Activated CD4-positive, alpha-beta memory T cell treated with anti-CD3 and anti-CD28 coated beads, Interleukin-2, amount 10 ng/mL, durations not matched to agents 7 days and 5 days (primary cell): ENCODE measurements around the gene FCSK. TPM values are rescaled to one million over a fixed set of nuclear protein-coding genes. Genes with fewer than 3 reads are reported as not detected.

Experiments used
- CTCF ChIA-PET: fragments of 350-600 bp; sonication (Branson Sonifier 250); formaldehyde crosslinking; loops from one replicate; lab custom pipeline; 2021; ENCODE audit warnings: antibody characterized with exemption, inconsistent platforms; lab: Charles Lee
- POLR2A ChIA-PET: fragments of 350-600 bp; sonication (Branson Sonifier 250); formaldehyde crosslinking; loops from one replicate; lab custom pipeline; 2021; ENCODE audit warnings: antibody characterized with exemption; lab: Charles Lee
- DNase-seq: peaks from one replicate; pipeline ENCODE4 v3.0.0-alpha.2; 2020
- H3K27ac Mint-ChIP-seq: one replicate; pipeline ENCODE4 v1.8.0; 2021; ENCODE audit warnings: mild to moderate bottlenecking, mixed read lengths
- H3K27me3 Mint-ChIP-seq: one replicate; pipeline ENCODE4 v1.8.0; 2021; ENCODE audit warnings: mixed read lengths
- H3K36me3 Mint-ChIP-seq: one replicate; pipeline ENCODE4 v1.8.0; 2021; ENCODE audit warnings: low read depth, mixed read lengths
- H3K4me1 Mint-ChIP-seq: one replicate; pipeline ENCODE4 v1.8.0; 2021; ENCODE audit warnings: mixed read lengths
- H3K4me3 Mint-ChIP-seq: one replicate; pipeline ENCODE4 v1.8.0; 2021; ENCODE audit warnings: mild to moderate bottlenecking, mixed read lengths
- H3K9me3 Mint-ChIP-seq: one replicate; pipeline ENCODE4 v1.8.0; 2021; ENCODE audit warnings: mixed read lengths
- total RNA-seq, 2 experiments: library from RNA; stranded (reverse); gene quantifications; one replicate each; pipeline ENCODE4 v1.2.3, GENCODE V29; 2021

Gene FCSK
- total RNA-seq, 2 experiments from 2014 or later: 17.3 to 17.4 TPM

DNA sequence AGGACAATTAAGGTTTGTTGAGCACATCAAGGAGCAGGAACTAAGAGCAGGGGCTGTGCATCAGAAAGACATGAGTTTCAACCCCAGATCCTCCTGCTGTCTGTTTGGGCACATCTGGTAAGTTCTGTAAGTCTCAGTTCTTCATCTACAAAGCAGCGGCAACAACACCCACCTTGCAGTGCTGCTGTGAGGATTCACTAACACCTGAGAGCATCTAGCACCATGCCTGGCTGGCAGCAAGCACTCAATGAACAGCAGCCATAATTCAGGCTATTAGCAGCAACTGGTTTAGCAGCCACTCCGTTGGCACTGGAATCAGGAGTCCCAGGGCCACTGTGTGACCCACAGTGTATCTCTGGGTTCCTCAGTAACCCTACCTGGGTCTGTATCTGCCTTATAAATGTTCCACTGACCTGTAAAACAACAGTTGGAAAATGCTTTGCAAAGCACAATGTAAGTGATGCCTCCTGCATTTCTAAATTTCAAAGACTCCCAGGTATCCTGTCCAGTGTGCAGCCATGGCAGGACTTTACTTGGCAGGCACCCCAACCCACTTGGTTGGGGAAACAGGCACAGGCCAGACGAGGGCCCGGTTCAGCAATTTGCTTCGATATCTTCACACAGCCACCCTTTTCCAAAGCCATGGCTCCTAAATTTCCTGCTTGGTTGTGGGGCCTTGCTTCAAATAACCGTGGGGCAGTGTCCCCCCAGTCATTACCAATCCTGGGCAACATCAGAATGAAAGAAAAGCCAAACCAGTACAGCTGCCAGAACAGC, 19.7 kb upstream of the FCSK start:
- H3K27me3 Mint-ChIP-seq: no peaks in the 10 kb centered on the region
- H3K4me1 Mint-ChIP-seq: peaks cover 51% of the 10 kb centered on the region
- no peaks in the 10 kb centered on the region for H3K9me3 Mint-ChIP-seq
- H3K27ac Mint-ChIP-seq: no peak overlapping the region
- peaks cover 17% of the 10 kb centered on the region for H3K36me3 Mint-ChIP-seq
- CTCF ChIA-PET: no interaction called here
- POLR2A ChIA-PET: interaction anchor here (0.8 kb wide), 1 partner anchor 12 kb away, joined by 3 read pairs; no protein-coding TSS in a partner anchor
- no peak overlapping the region for H3K4me3 Mint-ChIP-seq
- no peak for DNase-seq

GRCh38 chr16:70437017-70437581, 17.3 kb upstream of the FCSK start:
- no peaks in the 10 kb centered on the region for H3K9me3 Mint-ChIP-seq
- ChIA-PET POLR2A (interaction anchor here (3.5 kb wide), 1 partner anchor 56 kb away, joined by 27 read pairs; no protein-coding TSS in a partner anchor), CTCF (interaction anchor here (0.8 to 0.9 kb wide), 2 partner anchors 41 to 90 kb away, joined by 4 read pairs; partner anchors contain the start of gene DDX19A)
- peaks cover 14% of the 10 kb centered on the region for H3K36me3 Mint-ChIP-seq
- DNase-seq: no peak
- peak overlapping the region; percentile 82 for H3K4me3 Mint-ChIP-seq
- no peaks in the 10 kb centered on the region for H3K27me3 Mint-ChIP-seq
- no peak overlapping the region for H3K27ac Mint-ChIP-seq
- peaks cover 36% of the 10 kb centered on the region for H3K4me1 Mint-ChIP-seq

DNA sequence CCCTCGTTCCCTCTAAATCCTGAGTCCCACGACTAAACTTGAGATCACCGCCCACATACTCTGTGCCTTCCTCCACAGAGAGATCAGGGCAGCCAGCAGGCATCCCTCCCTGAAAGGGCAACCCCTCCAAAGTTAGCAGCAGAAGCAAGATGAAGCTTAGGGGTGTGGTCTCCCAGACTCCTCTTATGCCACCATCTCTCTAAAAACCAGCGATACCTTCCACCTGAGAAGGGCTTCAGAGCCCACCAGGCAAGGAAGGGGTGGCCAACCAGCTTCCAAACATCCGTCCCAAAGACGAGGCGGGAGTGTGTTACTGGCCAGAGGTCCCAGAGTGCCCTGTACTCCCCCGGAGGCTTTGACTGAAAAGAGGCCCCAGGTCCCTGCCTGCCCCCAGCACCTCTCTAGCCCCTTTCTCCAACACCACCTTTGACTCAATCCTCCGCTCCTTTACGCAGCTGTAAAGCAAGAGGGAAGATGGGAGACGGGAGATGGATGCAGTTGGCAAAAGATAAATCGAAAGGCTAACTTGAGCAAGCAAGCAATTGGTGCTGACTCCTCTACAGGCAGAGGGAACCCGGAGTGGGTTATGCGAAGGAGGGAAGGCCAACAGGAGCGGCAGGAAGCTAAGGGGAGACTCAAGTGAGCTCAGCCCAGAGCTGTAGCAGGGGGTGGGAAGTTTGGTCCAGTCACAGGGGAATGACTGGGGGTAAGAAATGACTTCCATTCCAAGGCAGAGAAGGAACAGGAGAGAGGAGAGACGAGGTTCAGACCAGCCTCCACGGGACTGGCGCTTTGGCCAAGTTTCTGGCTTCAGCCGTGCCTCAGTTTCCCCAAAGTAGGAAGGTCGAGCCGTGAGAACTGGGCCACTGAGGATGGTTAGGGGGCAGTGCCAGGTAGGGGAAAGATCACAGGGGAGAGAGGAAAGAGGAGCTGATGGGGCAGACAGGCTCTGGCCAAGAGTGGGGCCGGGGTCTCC, 16.5 kb upstream of the FCSK start:
- POLR2A ChIA-PET: interaction anchor here (1.3 to 3.5 kb wide), 6 partner anchors 15 to 91 kb away, joined by 3 to 27 read pairs (median 9); partner anchors contain the start of genes DDX19A and FCSK
- peak overlapping the region; percentile 62 for H3K27ac Mint-ChIP-seq
- peak; percentile 22 for DNase-seq
- peaks cover 36% of the 10 kb centered on the region for H3K4me1 Mint-ChIP-seq
- no peaks in the 10 kb centered on the region for H3K9me3 Mint-ChIP-seq
- H3K4me3 Mint-ChIP-seq: peak overlapping the region; percentile 82
- peaks cover 14% of the 10 kb centered on the region for H3K36me3 Mint-ChIP-seq
- H3K27me3 Mint-ChIP-seq: no peaks in the 10 kb centered on the region
- CTCF ChIA-PET: interaction anchor here (0.8 to 1.8 kb wide), 4 partner anchors 16 to 91 kb away, joined by 4 to 6 read pairs (median 4); partner anchors contain the start of genes DDX19A and FCSK

- peak overlapping the region; percentile 82 for H3K4me3 Mint-ChIP-seq
- H3K9me3 Mint-ChIP-seq: no peaks in the 10 kb centered on the region
- no peak for DNase-seq
- no peaks in the 10 kb centered on the region for H3K27me3 Mint-ChIP-seq
- POLR2A ChIA-PET: interaction anchor here (1.3 to 3.5 kb wide), 6 partner anchors 14 to 92 kb away, joined by 3 to 27 read pairs (median 9); partner anchors contain the start of genes DDX19A and FCSK
- CTCF ChIA-PET: interaction anchor here (1.5 to 1.8 kb wide), 2 partner anchors 16 to 57 kb away, joined by 4 to 6 read pairs; partner anchors contain the start of gene FCSK
- H3K27ac Mint-ChIP-seq: peak overlapping the region; percentile 62
- peaks cover 14% of the 10 kb centered on the region for H3K36me3 Mint-ChIP-seq
- H3K4me1 Mint-ChIP-seq: peaks cover 33% of the 10 kb centered on the region
Measured at GRCh38 chr16:70438585-70438968, 15.8 kb upstream of the FCSK start.

DNA sequence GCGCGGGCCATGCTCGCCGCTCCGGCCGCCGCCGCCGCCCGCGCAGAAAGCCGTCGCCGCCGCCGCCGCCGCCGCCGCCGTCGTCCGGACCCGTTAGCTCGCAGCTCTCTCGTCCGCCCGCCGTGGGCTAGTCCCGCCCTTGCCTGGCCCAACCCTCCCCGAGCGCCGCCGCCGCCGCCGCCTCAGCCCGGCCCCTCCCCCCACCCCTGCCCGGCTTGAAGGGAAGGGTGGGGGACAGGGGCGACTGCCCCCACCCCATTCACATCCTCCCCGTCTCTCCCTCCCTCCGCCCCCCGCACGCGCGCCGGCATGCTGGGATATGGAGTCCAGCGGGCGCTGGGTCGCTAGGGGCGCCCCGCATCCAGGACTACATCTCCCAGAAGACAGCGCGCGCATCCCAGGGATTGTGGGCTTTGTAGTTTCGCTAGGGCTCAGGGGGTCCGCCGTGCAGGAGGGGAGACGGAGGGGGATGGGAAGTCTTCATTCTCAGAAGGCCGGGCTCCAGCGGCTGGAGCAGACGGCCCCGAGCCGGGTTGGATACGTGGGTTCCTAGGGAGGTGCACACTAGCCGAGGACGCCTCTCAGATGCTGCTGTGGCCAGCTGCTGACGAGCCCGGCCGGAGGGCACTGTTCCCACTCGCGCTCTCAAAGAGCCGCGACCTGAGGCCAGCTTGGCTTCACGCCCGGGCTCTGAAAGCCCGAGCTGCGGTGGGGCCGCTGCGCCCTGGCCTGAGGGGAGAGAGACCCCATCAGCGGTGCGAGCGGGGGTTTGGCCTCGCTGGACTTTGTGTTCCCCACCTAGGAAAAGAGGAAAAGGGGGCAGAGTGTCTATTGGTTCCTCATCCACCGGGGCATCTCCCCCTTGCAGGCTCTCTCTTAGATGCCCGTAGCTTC, 15.2 kb upstream of the FCSK start, which contains the start of gene ST3GAL2:
TSS of gene ST3GAL2 (minus strand) at position 132 of the 894 bp plus-strand sequence. CDS start 40,570 bp downstream, outside the sequence.
- H3K27ac Mint-ChIP-seq: peak within 1 kb of the TSS; percentile 74
- ChIA-PET CTCF (interaction anchor here (1.5 to 1.8 kb wide), 2 partner anchors 15 to 58 kb away, joined by 4 to 6 read pairs; partner anchors contain the start of gene FCSK), POLR2A (interaction anchor here (0.8 to 3.5 kb wide), 7 partner anchors 14 to 92 kb away, joined by 3 to 27 read pairs (median 6); partner anchors contain the start of genes DDX19A and FCSK)
- no peaks in the 10 kb centered on the region for H3K27me3 Mint-ChIP-seq
- H3K4me1 Mint-ChIP-seq: peaks cover 29% of the 10 kb centered on the region
- no peaks in the 10 kb centered on the region for H3K9me3 Mint-ChIP-seq
- DNase-seq: peak; percentile 96
- peak within 1 kb of the TSS; percentile 88 for H3K4me3 Mint-ChIP-seq
- H3K36me3 Mint-ChIP-seq: peaks cover 11% of the 10 kb centered on the region

DNA sequence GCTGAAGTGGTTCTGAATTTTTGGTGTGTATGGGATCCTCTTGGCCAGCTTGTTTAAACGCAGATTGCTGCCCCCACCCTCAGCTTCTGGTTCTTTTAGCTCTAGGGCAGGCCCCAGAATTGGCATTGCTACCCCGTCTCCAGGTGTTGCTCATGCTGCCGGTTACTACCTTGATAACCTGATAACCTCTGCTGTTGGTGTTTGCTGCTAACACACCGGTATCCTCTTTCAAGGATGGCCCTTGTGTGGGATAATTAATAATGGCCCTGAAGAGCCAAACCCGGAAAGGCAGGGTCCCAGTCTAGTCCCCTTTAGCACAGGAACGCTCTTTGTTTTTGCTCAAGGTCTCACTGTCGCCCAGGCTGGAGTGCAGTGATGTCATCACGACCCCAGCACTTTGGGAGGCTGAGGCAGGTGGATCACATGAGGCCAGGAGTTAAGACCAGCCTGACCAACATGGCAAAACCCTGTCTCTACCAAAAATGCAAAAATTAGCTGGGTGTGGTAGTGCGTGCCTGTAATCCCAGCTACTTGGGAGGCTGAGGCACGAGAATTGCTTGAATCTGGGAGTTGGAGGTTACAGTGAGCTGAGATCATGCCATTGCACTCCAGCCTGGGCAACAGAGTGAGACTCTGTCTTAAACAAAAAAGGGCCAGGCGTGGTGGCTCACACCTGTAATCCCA, 14.2 kb upstream of the FCSK start:
- H3K36me3 Mint-ChIP-seq: peaks cover 7% of the 10 kb centered on the region
- ChIA-PET CTCF (interaction anchor here (1.8 kb wide), 1 partner anchor 59 kb away, joined by 4 read pairs; no protein-coding TSS in a partner anchor), POLR2A (interaction anchor here (0.8 to 3.5 kb wide), 4 partner anchors 13 to 93 kb away, joined by 6 to 27 read pairs (median 17); partner anchors contain the start of genes DDX19A and FCSK)
- no peaks in the 10 kb centered on the region for H3K27me3 Mint-ChIP-seq
- DNase-seq: no peak
- no peak overlapping the region for H3K27ac Mint-ChIP-seq
- H3K9me3 Mint-ChIP-seq: no peaks in the 10 kb centered on the region
- H3K4me3 Mint-ChIP-seq: peak overlapping the region; percentile 88
- peaks cover 33% of the 10 kb centered on the region for H3K4me1 Mint-ChIP-seq

DNA sequence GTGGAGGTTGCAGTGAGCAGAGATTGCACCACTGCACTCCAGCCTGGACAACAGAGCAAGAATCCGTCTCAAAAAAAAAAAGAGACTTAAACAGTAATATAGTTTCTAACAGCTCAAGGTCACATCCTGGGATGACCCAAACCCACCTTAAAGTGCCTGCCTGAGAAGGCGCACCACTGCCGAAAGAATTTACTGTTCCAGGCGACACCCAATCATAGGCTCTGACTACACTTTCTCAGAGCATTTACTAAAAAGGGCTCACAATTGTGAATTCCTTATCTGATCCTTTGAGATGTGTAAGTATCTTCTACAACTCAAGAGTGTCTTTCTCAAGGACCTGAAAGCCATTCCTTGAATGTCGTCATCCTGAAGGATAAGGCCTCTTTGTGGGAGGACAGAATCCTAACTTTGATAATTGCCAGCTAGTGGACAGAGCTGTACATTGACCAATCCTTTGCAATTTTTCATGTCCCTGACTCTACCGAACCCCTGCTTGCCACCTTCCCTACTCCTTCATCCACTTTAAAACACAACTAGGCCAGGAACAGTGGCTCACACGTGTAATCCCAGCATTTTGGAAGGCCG, 12.9 kb upstream of the FCSK start:
- Mint-ChIP-seq H3K27me3 (no peaks in the 10 kb centered on the region), H3K4me3 (no peak overlapping the region), H3K9me3 (no peaks in the 10 kb centered on the region), H3K36me3 (peaks cover 7% of the 10 kb centered on the region), H3K27ac (no peak overlapping the region), H3K4me1 (peaks cover 29% of the 10 kb centered on the region)
- DNase-seq: no peak
- ChIA-PET CTCF (no interaction called here), POLR2A (no interaction called here)

DNA sequence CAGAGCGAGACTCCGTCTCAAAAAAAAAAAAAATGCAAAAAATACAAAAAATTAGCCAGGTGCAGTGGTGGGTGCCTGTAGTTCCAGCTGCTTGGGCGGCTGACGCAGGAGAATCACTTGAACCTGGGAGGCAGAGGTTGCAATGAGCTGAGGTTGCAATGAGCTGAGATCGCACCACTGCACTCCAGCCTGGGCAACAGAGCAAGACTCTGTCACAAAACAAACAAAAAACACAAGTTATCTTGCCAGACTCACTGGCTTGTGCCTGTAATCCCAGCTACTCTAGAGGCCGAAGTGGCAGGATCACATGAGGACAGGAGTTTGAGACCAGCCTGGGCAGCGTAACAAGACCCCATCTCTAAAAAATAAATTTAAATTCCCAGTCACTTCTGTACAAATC, 12.1 kb upstream of the FCSK start:
- Mint-ChIP-seq H3K36me3 (peaks cover 7% of the 10 kb centered on the region), H3K4me1 (peaks cover 20% of the 10 kb centered on the region), H3K27me3 (no peaks in the 10 kb centered on the region), H3K27ac (no peak overlapping the region), H3K4me3 (no peak overlapping the region), H3K9me3 (no peaks in the 10 kb centered on the region)
- ChIA-PET CTCF (interaction anchor here (0.7 kb wide), 1 partner anchor 84 kb away, joined by 3 read pairs; no protein-coding TSS in a partner anchor), POLR2A (interaction anchor here (0.6 kb wide), 1 partner anchor 15 kb away, joined by 3 read pairs; no protein-coding TSS in a partner anchor)
- no peak for DNase-seq

DNA sequence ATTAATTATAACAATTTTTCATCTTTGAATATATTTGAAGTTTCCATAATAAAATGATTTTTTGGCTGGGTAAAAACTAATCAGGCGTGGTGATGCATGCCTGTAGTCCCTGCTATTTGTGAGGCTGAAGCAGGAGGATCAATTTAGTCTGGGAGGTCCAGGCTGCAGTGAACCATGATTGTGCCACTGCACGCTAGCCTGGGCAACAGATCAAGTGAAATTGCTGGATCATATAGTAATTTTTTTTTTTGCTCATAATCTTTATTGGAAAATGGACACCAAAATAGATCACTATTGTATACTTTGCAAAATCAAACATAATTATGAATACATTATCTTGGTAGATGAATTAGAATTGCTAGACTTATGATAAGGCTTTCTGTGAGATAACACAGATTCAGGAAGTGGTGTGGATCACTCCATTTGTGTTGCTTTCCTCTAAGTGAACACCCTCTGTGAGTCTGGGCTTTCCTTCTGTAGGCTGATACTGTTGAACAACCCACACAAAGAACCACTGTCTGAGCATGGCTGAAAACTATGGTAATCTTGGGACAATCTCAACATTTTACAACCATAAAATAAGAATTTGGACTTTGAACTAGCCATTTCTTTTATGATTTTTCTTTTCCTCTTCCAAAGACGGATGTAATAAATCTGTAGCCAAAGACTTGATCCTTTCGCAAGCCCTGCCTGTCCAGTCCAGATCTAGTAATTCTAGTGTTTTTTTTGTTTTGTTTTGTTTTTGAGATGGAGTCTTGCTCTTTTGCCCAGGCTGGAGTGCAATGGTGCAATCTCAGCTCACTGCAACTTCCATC, 9.9 kb upstream of the FCSK start:
- H3K9me3 Mint-ChIP-seq: no peaks in the 10 kb centered on the region
- peaks cover 6% of the 10 kb centered on the region for H3K4me1 Mint-ChIP-seq
- no peak overlapping the region for H3K27ac Mint-ChIP-seq
- peaks cover 5% of the 10 kb centered on the region for H3K27me3 Mint-ChIP-seq
- H3K4me3 Mint-ChIP-seq: no peak overlapping the region
- no peaks in the 10 kb centered on the region for H3K36me3 Mint-ChIP-seq
- POLR2A ChIA-PET: no interaction called here
- no peak for DNase-seq
- CTCF ChIA-PET: no interaction called here

DNA sequence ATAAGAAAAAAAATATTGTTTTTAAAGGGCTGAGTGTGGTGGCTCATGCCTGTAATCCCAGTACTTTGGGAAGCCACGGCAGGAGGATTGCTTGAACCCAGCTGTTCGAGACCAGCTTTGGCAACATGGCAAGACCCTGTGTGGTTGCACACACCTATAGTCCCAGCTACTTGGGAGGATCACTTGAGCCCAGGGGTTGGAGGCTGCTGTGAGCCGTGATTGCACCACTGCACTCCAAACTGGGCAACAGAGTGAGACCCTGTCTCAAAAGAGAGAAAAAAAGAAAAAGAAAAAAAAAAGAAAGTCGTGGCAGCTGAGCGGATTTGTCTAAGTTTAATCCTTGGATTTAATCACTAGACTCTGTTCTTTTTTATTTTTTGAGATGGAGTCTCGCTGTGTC, 6.3 kb upstream of the FCSK start:
- no peak for DNase-seq
- Mint-ChIP-seq H3K4me1 (peaks cover 3% of the 10 kb centered on the region), H3K27ac (no peak overlapping the region), H3K36me3 (no peaks in the 10 kb centered on the region), H3K9me3 (no peaks in the 10 kb centered on the region), H3K27me3 (peaks cover 5% of the 10 kb centered on the region), H3K4me3 (no peak overlapping the region)
- POLR2A ChIA-PET: no interaction called here
- CTCF ChIA-PET: no interaction called here
